HG03280 (cell line): ENCODE results near the gene CENPI.
"Not testable (repeated sequence)": the region's sequence is repeated elsewhere in the genome, so short reads cannot be mapped to it uniquely, and the experiment has no call there.

ENCODE experiments used
- ATAC-seq: cut with Tn5 transposase; IDR thresholded peaks from one replicate; pipeline ENCODE4 v1.9.1; 2021; ENCODE audit warnings: mild to moderate bottlenecking, moderate library complexity; ENCODE audit not compliant: unreplicated experiment

The CENPI gene, protein sequence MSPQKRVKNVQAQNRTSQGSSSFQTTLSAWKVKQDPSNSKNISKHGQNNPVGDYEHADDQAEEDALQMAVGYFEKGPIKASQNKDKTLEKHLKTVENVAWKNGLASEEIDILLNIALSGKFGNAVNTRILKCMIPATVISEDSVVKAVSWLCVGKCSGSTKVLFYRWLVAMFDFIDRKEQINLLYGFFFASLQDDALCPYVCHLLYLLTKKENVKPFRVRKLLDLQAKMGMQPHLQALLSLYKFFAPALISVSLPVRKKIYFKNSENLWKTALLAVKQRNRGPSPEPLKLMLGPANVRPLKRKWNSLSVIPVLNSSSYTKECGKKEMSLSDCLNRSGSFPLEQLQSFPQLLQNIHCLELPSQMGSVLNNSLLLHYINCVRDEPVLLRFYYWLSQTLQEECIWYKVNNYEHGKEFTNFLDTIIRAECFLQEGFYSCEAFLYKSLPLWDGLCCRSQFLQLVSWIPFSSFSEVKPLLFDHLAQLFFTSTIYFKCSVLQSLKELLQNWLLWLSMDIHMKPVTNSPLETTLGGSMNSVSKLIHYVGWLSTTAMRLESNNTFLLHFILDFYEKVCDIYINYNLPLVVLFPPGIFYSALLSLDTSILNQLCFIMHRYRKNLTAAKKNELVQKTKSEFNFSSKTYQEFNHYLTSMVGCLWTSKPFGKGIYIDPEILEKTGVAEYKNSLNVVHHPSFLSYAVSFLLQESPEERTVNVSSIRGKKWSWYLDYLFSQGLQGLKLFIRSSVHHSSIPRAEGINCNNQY

DNA sequence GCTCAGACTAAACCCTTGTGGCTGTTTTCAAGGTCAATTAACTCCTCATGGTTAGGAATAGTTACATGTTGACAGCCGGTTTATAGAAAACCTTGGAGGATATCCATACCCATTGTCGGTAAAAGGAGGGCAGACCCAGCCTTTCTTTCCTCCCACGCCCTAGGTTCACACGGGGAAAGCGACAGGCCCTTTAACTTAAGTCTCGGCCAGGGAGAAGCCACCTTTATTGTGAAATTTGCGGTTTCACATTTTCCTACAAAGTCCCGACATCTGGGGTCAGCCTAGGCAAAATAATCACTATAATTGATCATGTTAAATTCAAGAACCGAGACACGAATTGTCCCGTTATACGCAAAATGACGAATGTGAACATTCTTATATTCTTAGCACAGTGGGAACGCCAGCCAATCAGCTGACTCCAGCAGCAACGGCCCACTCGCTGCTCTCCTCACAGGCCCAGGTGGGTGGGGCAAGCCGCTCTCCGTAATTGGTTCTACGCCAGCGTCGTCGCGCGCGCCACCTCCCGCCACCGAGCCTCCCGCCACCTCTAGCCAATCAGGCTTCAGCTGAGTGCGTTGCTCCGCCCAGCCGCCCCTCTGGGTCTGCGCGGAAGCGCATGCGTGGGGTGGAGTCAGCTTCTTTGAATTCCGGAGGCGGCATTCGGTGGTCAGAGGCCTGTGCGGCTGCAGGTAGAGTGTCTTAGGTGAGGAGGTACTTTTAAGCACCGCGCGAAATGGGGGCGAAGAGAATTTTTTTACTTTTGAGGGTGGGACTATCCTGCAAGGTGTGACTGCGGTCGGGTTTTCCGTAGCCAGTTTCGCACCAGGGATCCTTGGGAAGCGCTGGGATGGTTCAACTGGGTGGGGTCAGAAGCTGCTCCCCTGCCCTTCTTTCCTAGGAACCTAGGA is at the start of gene CENPI:
CENPI (plus strand) TSS at position 659 of the 908 bp plus-strand sequence. CDS start 2,867 bp downstream, outside the sequence.
- ATAC-seq: peak; percentile 100

DNA sequence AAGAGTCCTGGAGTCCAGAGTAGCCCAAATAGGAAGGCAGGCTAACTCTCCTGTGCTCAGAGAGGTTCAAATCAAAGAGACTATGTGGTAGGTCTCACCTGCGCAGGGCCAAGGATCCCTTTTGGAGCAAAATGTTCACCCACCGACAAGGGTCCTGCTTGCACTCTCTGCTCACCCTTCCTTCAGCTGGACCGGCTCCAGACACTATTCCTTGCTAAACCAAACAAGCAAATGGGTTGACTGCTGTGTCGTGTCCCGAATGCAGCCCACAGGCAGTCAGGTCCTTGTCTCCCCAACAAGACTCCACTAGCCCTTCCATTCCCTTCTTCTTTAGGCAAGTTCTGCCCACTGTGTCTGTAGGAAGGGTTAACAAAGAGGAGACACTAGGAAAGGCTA is 46.9 kb upstream of the CENPI start:
- ATAC-seq: peak; percentile 6

DNA sequence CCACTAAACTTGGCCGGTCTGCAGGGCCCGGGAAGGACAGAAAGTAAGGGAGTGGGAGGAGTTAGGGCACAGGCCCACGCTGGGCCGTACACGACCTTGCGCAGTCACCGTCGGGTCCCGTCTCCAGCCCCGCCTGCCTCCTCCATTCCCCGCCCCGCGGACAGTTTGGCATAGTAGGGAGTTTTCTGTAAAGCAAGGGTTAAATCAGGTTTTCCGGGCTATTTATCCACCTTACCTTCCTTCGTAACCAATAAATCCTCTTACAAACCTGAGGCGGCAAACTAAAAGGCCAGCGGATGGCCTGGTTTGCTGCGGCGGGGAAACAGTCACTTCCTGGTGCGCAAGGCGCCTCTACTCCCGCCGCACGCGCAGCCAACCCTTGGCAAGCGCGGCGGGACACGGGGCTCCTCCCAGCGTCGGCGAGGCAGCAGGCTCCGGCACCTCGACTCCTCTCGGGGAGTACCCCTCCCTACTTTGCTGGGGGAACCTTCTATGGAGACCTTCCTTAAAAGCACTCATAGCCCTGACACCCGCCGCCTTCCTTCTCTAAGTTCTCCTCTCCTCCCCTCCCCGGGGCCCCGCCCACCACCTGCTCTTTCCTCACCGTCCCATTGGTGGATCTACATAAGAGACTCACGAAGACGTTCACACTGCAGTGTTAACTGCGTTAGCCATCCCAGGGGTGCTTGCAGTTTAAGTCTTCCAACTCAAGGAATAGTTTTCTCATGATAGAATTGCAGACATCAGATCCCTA is 46.3 kb upstream of the CENPI start, which contains the start of gene TRMT2B:
TRMT2B (minus strand) TSS at position 563 of the 754 bp plus-strand sequence. CDS start 9,822 bp downstream, outside the sequence.
- ATAC-seq: peak; percentile 93

DNA sequence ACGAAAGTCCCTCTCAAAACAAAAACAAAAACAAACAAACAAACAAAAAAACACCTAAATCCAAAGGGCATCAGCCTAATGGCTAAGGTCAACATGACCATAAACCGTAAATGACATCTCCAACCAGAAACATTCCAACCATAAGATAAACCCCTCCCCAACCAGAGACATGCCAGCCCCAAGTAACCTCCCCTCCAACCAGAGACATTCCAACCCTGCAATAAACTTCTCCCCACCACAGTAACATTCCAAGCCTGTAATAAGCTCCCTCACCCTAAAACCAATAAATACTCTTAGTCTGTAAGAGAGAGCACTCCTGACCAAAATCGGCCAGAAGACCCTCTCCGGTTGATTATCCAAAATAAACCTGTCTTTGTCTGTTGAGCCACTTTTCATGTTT is 41.5 kb upstream of the CENPI start:
- not testable (repeated sequence) for ATAC-seq

DNA sequence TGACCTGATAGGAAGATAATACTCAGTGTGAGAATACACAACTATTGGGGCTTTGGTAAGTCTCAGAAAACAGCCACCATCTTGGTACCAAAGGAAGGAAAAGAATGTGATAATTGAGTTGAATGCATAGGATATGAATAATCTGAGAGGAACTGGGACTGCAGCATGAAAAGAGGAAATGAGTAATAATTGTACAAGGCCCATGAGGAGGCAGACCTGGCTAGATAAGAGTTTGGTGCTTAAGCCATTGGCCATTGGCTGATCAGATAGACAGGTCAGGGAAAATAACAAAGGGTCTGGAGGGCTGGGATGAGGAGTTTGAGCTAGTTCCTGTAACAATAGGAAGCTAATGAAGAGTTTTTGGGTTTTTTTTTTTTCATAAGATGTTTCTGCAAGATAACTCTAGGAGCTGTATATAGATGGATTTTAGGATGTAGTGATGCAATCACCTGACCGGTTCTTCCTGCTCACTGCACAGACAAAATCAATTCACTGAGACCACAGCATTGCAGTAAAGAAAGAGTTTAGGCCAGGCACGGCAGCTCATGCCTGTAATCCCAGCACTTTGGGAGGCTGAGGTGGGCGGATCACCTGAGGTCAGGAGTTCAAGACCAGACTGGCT is 40.8 kb upstream of the CENPI start:
- peak; percentile 62 for ATAC-seq

DNA sequence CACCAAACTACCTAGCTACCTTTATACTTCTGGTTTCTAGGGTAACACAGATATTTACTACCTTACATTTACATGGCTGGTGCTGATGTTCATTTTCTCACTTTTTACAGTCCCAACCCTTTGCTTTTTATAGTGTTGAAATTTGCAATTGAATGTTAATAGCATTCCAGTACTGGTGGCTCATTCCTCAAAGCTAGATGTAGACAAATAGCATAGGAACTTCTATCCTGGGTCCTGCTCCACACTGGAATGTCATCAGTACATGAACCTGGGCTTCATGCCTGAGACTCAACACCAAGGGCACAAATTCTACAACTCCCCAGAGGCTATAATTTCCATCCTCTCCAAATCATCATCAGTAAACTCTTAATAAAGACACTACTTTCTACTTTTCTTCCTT is 35.8 kb upstream of the CENPI start:
- no peak for ATAC-seq

DNA sequence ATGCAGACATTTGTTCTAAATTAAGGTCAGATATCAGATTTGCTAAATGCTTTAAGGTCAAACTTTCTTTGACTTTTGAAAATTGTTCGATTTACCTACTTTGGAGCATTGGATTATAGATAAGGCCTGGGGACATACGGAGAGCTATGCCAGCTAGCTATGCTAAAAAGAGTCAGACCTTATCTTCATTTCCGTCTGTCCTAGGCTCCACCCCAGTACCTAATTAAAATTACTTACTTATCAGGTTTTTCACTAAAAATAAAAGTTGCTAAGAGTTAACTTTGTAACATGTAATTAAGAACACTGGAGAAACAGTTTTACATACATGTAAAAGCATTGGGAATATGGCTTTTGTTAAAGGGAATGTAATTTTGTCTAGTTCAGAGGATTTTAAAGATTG is 26.4 kb upstream of the CENPI start:
- no peak for ATAC-seq

DNA sequence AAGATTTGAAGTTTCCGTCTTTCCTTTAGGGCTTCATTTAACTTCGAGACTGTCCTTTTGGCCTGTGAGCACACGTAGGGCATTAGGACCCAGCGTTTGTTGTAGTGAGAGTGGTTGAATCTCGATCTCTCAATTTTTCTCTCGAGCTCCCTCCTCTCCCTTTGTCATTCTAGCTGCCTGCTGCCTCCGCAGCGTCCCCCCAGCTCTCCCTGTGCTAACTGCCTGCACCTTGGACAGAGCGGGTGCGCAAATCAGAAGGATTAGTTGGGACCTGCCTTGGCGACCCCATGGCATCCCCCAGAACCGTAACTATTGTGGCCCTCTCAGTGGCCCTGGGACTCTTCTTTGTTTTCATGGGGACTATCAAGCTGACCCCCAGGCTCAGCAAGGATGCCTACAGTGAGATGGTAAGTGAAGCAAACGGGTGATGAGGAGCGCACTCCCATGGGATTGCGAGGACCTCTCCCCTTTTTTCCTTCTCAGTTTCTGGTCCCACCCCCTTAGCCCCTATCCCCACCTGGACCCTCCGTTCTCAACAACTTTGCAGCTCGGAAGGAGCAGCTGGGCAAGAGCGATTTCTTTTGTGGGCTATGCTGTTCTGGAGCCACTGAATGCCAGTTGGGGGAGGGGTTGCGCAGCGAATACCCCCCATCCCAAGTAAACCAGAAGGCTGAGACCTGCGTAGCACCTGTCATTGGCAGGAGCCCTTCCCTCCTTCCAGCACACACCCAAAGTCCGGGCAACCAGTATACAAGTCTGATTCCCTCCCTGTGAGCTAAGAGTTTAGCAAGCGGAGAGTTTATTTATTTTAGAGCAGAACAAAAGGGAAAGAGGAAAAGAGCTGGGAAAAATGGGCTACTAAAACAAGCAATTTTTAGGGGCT is 19.0 kb upstream of the CENPI start, which contains the start of gene TMEM35A:
TMEM35A (plus strand) TSS at position 164 of the 883 bp plus-strand sequence; CDS start at position 288, 124 bp downstream.
- ATAC-seq: no peak

DNA sequence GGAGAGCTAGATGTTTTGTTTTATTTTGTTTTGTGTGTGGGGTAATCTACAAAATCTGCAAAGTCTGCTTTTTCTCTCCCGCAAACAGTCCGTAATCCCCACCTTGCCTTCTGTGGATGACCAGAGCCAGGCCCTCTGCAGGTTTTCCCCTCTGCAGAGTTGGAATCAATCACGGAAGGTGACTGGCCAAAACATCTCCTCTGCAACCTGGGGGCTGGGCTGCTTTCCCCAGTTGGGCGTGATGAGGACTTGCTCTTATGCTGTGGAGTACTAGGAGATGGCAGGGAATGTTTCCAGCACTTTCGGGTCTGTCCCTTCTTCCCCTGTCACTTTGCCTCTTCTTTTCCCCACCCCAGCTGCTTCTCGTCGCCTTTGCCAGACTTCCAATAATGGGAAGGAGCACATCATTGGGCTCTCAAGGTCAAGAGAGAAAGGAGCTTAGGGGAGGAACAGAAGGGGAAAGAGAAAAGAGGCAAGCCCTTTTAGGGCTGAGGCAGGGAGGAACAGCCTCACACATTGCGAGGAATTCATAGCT is 18.2 kb upstream of the CENPI start:
- ATAC-seq: no peak

DNA sequence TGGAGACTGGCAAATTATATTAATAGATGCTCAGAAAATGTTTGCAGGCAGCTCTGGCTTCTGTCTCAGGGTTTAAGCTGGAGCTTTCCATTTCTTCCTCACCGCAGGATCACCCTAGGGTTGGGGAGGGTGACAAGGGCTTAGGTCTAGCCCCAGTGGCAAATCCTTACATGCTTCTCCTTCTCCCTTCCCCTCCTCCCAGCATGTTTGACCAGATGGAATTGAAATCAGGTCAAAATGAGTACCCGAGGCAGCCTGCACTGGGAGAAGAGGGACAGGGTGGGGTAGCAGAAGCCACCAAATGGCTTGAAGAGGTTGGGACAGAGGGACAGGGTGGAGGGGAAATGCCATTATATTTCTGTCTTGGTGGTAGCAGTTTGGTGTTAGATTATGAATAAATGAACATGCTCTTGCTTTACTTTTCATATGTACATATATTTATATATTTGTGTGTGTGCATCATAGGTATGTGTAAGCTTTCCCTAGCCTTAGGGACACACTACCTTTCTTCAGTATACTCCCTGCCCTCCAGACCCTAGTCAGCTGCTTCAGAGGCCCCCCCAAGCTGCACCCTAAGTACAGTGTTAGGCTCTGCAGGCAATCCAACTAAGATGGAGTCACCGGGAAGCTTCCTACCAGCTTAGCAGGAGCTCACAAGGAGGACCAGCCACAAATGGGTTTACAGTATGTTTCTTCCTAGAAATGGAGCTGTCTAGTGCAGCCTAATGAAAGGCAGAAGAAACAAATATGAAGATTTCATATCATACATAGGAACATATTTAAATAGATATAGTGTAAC is 17.5 kb upstream of the CENPI start:
- no peak for ATAC-seq

DNA sequence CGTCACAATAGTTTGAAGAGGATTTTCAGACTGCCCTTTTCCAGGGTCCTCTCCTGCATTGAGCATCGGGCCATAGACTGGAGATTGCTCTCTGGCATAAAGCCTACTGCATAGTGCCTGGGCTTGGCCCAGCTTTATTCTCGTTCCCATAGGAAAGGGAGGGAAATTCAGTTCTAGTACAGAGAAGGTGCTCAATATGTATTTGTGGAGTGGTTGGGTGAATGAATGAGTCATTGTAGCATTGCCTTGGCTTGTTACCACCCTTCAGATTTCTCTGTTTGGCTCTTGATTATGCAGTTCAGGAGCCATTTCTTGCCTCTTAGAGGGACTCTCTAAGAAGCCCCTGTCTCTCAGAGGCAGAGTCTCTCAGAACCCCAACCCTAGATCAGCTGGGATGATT is 16.8 kb upstream of the CENPI start:
- no peak for ATAC-seq

DNA sequence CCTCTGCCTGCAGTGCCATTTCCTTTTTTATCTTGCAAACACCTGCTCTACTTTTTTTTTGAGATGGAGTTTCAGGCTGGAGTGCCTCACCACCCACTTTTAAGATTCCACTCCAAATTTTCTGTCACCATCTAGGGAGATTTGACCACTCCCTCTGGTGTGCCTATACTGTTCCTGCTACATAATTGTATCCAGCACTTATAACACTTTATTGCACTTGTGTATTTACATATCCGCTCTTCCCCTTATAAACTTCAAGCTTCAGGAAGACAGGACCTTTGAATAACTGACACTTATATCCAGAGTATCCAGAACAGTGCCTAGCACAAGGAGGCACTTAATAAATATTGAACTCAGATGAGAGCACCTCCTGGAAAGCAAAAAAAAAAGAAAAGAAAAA is 6.2 kb upstream of the CENPI start:
- no peak for ATAC-seq

DNA sequence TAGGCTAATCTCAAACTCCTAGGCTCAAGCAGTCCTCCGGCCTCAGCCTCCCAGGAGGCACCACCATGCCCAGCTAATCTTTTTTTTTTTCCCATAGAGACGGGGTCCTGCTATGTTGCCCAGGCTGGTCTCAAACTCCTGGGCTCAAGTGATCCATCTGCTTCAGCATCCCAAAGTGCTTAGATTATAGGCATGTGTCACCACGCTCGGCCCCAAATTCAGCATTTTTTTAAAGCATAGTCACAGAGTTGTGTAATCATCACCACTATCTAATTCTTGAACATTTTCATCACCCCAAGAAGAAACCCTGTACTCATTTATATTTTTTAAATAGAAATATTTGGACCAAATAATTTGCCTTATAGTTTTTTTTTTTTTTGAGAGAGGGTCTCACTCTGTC is 10.3 kb downstream of the CENPI start:
- ATAC-seq: no peak

DNA sequence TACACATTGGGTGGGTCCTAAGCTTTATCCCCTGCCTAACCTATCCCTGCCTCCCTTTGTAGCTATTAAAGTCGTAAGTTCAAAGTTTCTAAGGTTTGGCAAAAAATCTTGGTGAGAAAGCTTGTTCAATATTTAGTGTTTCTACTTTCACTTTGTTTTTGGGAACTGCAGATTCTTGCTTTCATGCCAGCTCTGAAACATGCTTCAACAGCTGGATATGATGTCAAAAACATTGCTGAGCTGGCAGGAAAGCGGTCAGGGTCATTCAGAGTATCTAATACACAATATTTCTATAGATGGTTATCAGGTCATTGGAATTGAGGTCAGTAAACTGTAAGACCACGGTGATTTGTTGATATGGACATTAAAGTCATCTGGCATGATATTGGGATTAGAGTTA is 19.7 kb downstream of the CENPI start:
- ATAC-seq: no peak

DNA sequence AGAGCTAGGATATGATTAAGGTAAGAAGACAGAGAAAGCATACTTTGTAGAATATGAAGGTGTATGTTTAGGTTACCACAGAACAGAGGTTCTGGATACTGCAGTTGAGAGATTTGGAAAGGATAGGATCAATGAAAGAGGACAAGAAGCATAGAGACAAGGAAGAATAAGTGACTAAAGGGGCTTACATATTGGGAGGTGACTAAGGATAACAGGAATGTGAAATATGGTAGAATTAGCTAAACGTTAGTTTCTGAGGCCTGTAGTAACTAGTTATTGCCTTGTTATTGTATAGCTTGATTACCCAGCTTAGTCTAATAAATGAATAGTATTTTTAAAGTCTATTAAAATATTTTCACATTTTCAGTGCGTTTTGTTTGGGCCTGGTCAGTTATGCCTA is 38.2 kb downstream of the CENPI start:
- ATAC-seq: no peak
